ENCODE results near the gene FUNDC2.
A peak's percentile ranks its signal among the peaks of the same experiment; 100 is the strongest.

FUNDC2 gene

GRCh38 chrX:155026727-155027508, at the start of gene FUNDC2 (continued):
- TF ChIP-seq ZNF596 (tag by site-specific recombination; IDR thresholded peaks at IDR 0.05) (0 out of 2 replicates have a peak, but pooled peaks have one; percentile 1), ZNF645 (tag by site-specific recombination; IDR thresholded peaks at IDR 0.05) (no peak), WT1 (tag by site-specific recombination; IDR thresholded peaks at IDR 0.05) (peak; percentile 49), ZNF629 (tag by site-specific recombination; IDR thresholded peaks at IDR 0.05) (peak; percentile 66), KLF16 (tag by site-specific recombination; IDR thresholded peaks at IDR 0.05) (0 out of 2 replicates have a peak, but pooled peaks have one; percentile 41), ZNF423 (tag by site-specific recombination; IDR thresholded peaks at IDR 0.05) (peak; percentile 98), ZIC2 (tag by site-specific recombination; IDR thresholded peaks at IDR 0.05) (peak; percentile 68), ZNF624 (tag by site-specific recombination; IDR thresholded peaks at IDR 0.05) (no peak), KLF1 (tag by site-specific recombination; IDR thresholded peaks at IDR 0.05) (peak; percentile 65), ZNF394 (tag by site-specific recombination; IDR thresholded peaks at IDR 0.05; ENCODE audit: borderline replicate concordance) (peak; percentile 30; the same call in 1 of the 2 replicates), PRDM10 (tag by site-specific recombination; IDR thresholded peaks at IDR 0.05) (peak; percentile 77), ZBTB17 (tag by site-specific recombination; IDR thresholded peaks at IDR 0.05) (peak; percentile 64), SP7 (tag by site-specific recombination; IDR thresholded peaks at IDR 0.05) (peak; percentile 64), YY2 (tag by site-specific recombination; IDR thresholded peaks at IDR 0.05) (peak; percentile 63), KLF7 (tag by site-specific recombination; IDR thresholded peaks at IDR 0.05; ENCODE audit: borderline replicate concordance) (peak; percentile 24; the same call in 1 of the 2 replicates), ZBTB8A (tag by site-specific recombination; IDR thresholded peaks at IDR 0.05) (peak; percentile 89), ZBTB21 (tag by site-specific recombination; IDR thresholded peaks at IDR 0.05) (peak; percentile 42), TCF7L2 (IDR thresholded peaks at IDR 0.05; ENCODE audit: borderline replicate concordance, low read depth, low read length) (peak; percentile 94), ZNF501 (tag by site-specific recombination; IDR thresholded peaks at IDR 0.05) (peak; percentile 24; the same call in 1 of the 2 replicates), GLIS2 (tag by site-specific recombination; IDR thresholded peaks at IDR 0.05) (peak; percentile 86), KLF10 (tag by site-specific recombination; IDR thresholded peaks at IDR 0.05) (peak; percentile 60; the same call in 1 of the 2 replicates)
- TF ChIP-seq, protein P1, sequence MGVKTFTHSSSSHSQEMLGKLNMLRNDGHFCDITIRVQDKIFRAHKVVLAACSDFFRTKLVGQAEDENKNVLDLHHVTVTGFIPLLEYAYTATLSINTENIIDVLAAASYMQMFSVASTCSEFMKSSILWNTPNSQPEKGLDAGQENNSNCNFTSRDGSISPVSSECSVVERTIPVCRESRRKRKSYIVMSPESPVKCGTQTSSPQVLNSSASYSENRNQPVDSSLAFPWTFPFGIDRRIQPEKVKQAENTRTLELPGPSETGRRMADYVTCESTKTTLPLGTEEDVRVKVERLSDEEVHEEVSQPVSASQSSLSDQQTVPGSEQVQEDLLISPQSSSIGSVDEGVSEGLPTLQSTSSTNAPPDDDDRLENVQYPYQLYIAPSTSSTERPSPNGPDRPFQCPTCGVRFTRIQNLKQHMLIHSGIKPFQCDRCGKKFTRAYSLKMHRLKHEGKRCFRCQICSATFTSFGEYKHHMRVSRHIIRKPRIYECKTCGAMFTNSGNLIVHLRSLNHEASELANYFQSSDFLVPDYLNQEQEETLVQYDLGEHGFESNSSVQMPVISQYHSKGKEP (tag by site-specific recombination; IDR thresholded peaks at IDR 0.05), result 0 out of 2 replicates have a peak, but pooled peaks have one; percentile 27
- TF ChIP-seq, protein P2, sequence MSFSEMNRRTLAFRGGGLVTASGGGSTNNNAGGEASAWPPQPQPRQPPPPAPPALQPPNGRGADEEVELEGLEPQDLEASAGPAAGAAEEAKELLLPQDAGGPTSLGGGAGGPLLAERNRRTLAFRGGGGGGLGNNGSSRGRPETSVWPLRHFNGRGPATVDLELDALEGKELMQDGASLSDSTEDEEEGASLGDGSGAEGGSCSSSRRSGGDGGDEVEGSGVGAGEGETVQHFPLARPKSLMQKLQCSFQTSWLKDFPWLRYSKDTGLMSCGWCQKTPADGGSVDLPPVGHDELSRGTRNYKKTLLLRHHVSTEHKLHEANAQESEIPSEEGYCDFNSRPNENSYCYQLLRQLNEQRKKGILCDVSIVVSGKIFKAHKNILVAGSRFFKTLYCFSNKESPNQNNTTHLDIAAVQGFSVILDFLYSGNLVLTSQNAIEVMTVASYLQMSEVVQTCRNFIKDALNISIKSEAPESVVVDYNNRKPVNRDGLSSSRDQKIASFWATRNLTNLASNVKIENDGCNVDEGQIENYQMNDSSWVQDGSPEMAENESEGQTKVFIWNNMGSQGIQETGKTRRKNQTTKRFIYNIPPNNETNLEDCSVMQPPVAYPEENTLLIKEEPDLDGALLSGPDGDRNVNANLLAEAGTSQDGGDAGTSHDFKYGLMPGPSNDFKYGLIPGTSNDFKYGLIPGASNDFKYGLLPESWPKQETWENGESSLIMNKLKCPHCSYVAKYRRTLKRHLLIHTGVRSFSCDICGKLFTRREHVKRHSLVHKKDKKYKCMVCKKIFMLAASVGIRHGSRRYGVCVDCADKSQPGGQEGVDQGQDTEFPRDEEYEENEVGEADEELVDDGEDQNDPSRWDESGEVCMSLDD (tag by site-specific recombination; IDR thresholded peaks at IDR 0.05), result peak; percentile 35; the same call in 1 of the 2 replicates
- TF ChIP-seq, protein P3, sequence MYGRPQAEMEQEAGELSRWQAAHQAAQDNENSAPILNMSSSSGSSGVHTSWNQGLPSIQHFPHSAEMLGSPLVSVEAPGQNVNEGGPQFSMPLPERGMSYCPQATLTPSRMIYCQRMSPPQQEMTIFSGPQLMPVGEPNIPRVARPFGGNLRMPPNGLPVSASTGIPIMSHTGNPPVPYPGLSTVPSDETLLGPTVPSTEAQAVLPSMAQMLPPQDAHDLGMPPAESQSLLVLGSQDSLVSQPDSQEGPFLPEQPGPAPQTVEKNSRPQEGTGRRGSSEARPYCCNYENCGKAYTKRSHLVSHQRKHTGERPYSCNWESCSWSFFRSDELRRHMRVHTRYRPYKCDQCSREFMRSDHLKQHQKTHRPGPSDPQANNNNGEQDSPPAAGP (tag by site-specific recombination; IDR thresholded peaks at IDR 0.05), result 0 out of 2 replicates have a peak, but pooled peaks have one; percentile 53
- TF ChIP-seq, protein P4, sequence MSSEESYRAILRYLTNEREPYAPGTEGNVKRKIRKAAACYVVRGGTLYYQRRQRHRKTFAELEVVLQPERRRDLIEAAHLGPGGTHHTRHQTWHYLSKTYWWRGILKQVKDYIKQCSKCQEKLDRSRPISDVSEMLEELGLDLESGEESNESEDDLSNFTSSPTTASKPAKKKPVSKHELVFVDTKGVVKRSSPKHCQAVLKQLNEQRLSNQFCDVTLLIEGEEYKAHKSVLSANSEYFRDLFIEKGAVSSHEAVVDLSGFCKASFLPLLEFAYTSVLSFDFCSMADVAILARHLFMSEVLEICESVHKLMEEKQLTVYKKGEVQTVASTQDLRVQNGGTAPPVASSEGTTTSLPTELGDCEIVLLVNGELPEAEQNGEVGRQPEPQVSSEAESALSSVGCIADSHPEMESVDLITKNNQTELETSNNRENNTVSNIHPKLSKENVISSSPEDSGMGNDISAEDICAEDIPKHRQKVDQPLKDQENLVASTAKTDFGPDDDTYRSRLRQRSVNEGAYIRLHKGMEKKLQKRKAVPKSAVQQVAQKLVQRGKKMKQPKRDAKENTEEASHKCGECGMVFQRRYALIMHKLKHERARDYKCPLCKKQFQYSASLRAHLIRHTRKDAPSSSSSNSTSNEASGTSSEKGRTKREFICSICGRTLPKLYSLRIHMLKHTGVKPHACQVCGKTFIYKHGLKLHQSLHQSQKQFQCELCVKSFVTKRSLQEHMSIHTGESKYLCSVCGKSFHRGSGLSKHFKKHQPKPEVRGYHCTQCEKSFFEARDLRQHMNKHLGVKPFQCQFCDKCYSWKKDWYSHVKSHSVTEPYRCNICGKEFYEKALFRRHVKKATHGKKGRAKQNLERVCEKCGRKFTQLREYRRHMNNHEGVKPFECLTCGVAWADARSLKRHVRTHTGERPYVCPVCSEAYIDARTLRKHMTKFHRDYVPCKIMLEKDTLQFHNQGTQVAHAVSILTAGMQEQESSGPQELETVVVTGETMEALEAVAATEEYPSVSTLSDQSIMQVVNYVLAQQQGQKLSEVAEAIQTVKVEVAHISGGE (tag by site-specific recombination; conservative IDR thresholded peaks at IDR 0.05; ENCODE audit: low read depth), result peak; percentile 91
